Parathyroid adenoma (tissue), 2 donors: ENCODE measurements around the gene MEX3A.
"Not testable (repeated sequence)": the region's sequence is repeated elsewhere in the genome, so short reads cannot be mapped to it uniquely, and the experiment has no call there.

Experiments used
- H2AFZ ChIP-seq: fragments of 300-600 bp; sonication (generic); one replicate; pipeline ENCODE4 v1.7.0; 2017; ENCODE audit warnings: antibody characterized with exemption, mild to moderate bottlenecking
- H3K27ac ChIP-seq: fragments of 300-600 bp; sonication (generic); one replicate; pipeline ENCODE4 v1.7.0; 2017
- H3K27me3 ChIP-seq: fragments of 300-600 bp; sonication (generic); one replicate; pipeline ENCODE4 v1.7.0; 2017; ENCODE audit warnings: low read length; ENCODE audit not compliant: control insufficient read depth, insufficient read depth
- H3K36me3 ChIP-seq: fragments of 300-600 bp; sonication (generic); one replicate; pipeline ENCODE4 v1.7.0; 2017; ENCODE audit warnings: low read length; ENCODE audit not compliant: control insufficient read depth, insufficient read depth
- H3K4me1 ChIP-seq: fragments of 300-600 bp; sonication (generic); one replicate; pipeline ENCODE4 v1.7.0; 2017; ENCODE audit warnings: control low read depth
- H3K4me2 ChIP-seq: fragments of 300-600 bp; sonication (generic); one replicate; pipeline ENCODE4 v1.7.0; 2017; ENCODE audit warnings: low read length
- H3K4me3 ChIP-seq: fragments of 300-600 bp; sonication (generic); one replicate; pipeline ENCODE4 v1.7.0; 2017; ENCODE audit warnings: low read depth, low read length
- H3K79me2 ChIP-seq: fragments of 300-600 bp; sonication (generic); one replicate; pipeline ENCODE4 v1.7.0; 2017; ENCODE audit warnings: control low read depth
- H3K9ac ChIP-seq: fragments of 300-600 bp; sonication (generic); one replicate; pipeline ENCODE4 v1.7.0; 2017; ENCODE audit warnings: mild to moderate bottlenecking
- H3K9me3 ChIP-seq: fragments of 300-600 bp; sonication (generic); one replicate; pipeline ENCODE4 v1.7.0; 2017; ENCODE audit warnings: low read length; ENCODE audit not compliant: control insufficient read depth
- TF ChIP-seq, protein P1 (sequence below): fragments of 300-600 bp; sonication (generic); IDR thresholded peaks from one replicate; pipeline ENCODE4 v1.7.0; 2017; ENCODE audit warnings: antibody characterized with exemption, mild to moderate bottlenecking
- donor health status: primary hyperparathyroidism.

MEX3A gene

DNA sequence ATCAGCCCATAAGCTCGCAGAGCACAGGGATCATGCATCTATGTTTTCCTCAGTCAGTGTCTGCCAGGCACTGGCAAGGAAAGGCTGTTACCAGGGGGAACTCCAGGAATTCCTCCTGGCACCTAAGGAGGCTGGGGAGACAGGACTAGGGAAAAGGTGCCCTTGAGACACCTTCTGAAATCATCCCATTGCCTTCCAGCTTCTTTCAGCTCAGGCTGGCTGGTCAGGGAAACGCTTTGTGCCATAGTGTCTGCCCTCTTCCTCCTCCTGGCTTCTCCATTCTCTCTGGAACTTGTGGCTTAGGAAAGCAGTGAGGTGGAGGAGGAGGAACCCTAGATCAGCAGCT lies 46.0 kb upstream of the MEX3A start:
- Histone ChIP-seq H3K9ac (no peak overlapping the region), H3K36me3 (no peaks in the 10 kb centered on the region), H3K27ac (peak overlapping the region; percentile 80), H3K4me2 (peak overlapping the region; percentile 26), H3K9me3 (no peaks in the 10 kb centered on the region), H3K27me3 (no peaks in the 10 kb centered on the region), H3K79me2 (peaks cover 12% of the 10 kb centered on the region), H3K4me3 (no peak overlapping the region), H2AFZ (no peak overlapping the region), H3K4me1 (peaks cover 7% of the 10 kb centered on the region)
- TF ChIP-seq, protein P1, sequence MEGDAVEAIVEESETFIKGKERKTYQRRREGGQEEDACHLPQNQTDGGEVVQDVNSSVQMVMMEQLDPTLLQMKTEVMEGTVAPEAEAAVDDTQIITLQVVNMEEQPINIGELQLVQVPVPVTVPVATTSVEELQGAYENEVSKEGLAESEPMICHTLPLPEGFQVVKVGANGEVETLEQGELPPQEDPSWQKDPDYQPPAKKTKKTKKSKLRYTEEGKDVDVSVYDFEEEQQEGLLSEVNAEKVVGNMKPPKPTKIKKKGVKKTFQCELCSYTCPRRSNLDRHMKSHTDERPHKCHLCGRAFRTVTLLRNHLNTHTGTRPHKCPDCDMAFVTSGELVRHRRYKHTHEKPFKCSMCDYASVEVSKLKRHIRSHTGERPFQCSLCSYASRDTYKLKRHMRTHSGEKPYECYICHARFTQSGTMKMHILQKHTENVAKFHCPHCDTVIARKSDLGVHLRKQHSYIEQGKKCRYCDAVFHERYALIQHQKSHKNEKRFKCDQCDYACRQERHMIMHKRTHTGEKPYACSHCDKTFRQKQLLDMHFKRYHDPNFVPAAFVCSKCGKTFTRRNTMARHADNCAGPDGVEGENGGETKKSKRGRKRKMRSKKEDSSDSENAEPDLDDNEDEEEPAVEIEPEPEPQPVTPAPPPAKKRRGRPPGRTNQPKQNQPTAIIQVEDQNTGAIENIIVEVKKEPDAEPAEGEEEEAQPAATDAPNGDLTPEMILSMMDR: no peak

DNA sequence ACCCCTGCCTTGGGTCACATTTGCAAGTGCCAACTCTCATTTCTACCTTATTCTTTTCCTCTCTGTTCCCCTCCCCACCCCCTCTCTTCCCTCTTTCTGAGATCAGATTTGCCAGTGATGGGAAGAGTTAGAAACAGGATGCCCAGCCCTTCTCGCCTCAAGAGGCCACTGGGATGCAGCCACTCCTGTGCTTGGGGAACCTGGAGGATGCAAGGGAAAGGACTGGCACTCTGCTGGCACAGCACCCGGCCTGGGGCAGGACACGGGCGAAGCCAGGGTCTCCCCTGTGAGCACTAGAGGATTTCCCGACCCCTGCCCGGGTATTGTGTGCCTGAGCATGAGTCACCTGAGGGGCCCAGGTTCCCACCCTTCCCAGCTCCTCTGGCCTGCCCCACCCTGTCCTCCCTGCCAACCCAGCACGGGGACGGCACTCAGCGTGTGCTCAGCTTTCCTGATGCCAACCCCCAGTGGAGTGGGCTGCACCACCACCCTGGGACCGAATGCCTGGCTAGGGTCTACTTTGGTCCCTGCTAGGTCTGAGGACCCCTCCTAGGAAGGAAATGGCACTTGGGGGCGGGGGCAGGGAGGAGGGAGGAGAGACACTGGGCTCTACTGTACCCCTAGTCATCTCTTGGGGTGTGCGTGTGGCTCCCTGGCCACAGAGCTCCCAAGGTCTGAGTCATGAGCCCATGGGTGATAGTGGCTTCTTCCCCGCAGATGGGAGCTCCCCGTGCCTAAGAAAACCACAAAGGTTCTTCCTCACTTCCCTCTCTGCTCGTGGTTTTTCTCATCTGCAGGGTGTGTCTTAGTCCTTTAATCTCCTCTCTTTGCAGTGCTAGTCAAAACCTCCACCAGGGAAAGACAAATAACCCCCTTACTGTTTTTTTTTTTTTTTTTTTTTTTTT lies 44.6 kb upstream of the MEX3A start:
- no peak overlapping the region for H3K4me3 ChIP-seq
- no peak overlapping the region for H3K9ac ChIP-seq
- peaks cover 13% of the 10 kb centered on the region for H3K79me2 ChIP-seq
- H3K36me3 ChIP-seq: no peaks in the 10 kb centered on the region
- H3K27me3 ChIP-seq: no peaks in the 10 kb centered on the region
- peaks cover 16% of the 10 kb centered on the region for H3K4me1 ChIP-seq
- TF ChIP-seq, protein P1: no peak
- H3K27ac ChIP-seq: peak overlapping the region; percentile 75
- H3K4me2 ChIP-seq: peak overlapping the region; percentile 57
- no peaks in the 10 kb centered on the region for H3K9me3 ChIP-seq
- no peak overlapping the region for H2AFZ ChIP-seq

DNA sequence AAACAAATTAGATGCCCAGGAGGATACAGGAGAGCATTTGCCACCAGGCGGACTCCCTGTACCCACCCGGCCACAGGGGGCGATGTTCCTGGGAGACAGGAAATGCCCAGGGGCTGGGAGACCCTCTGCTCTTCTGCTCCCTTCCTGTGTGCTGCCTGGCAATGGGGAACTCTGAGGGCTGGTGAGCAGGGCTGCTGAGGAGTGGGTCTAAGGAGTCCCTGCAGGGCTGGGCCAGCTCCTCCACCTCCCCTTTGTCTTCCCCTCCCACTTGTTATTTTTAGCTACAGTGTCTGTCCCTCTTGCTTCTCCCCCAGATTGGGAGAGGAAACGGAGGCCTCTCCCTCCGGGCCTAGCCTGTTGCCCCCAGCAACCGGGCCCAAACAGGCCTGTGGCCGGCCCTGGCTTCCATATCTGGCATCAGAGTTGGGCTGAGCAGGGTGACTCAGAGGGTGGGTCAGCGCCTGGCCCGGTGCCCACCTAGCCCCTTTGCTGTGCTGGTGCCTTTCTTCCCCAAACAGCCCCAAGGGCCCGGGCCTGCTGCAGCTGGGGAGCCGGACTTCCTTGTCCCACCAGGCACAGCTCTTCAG lies 43.9 kb upstream of the MEX3A start:
- Histone ChIP-seq H3K4me1 (peaks cover 16% of the 10 kb centered on the region), H3K4me3 (no peak overlapping the region), H3K27me3 (no peaks in the 10 kb centered on the region), H2AFZ (no peak overlapping the region), H3K79me2 (peaks cover 16% of the 10 kb centered on the region), H3K36me3 (no peaks in the 10 kb centered on the region), H3K4me2 (peak overlapping the region; percentile 57), H3K9me3 (no peaks in the 10 kb centered on the region), H3K9ac (no peak overlapping the region), H3K27ac (peak overlapping the region; percentile 75)
- TF ChIP-seq, protein P1: no peak

DNA sequence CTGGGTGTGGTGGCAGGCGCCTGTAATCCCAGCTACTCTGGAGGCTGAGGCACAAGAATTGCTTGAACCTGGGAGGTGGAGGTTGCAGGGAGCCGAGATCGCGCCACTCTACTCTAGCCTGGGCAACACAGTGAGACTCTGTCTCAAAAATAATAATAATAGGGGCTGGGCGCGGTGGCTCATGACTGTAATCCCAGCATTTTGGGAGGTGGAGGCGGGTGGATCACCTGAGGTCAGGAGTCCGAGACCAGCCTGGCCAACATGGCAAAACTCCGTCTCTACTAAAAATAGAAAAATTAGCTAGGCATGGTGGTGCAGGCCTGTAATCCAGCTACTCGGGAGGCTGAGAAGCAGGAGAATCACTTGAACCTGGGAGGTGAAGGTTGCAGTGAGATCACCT lies 43.3 kb upstream of the MEX3A start:
- Histone ChIP-seq H3K79me2 (peaks cover 18% of the 10 kb centered on the region), H3K4me1 (peaks cover 16% of the 10 kb centered on the region), H3K27ac (peak overlapping the region; percentile 86)
- not testable (repeated sequence) for H3K9ac ChIP-seq, H3K27me3 ChIP-seq, H3K4me3 ChIP-seq, H3K36me3 ChIP-seq, H2AFZ ChIP-seq, H3K9me3 ChIP-seq, H3K4me2 ChIP-seq

DNA sequence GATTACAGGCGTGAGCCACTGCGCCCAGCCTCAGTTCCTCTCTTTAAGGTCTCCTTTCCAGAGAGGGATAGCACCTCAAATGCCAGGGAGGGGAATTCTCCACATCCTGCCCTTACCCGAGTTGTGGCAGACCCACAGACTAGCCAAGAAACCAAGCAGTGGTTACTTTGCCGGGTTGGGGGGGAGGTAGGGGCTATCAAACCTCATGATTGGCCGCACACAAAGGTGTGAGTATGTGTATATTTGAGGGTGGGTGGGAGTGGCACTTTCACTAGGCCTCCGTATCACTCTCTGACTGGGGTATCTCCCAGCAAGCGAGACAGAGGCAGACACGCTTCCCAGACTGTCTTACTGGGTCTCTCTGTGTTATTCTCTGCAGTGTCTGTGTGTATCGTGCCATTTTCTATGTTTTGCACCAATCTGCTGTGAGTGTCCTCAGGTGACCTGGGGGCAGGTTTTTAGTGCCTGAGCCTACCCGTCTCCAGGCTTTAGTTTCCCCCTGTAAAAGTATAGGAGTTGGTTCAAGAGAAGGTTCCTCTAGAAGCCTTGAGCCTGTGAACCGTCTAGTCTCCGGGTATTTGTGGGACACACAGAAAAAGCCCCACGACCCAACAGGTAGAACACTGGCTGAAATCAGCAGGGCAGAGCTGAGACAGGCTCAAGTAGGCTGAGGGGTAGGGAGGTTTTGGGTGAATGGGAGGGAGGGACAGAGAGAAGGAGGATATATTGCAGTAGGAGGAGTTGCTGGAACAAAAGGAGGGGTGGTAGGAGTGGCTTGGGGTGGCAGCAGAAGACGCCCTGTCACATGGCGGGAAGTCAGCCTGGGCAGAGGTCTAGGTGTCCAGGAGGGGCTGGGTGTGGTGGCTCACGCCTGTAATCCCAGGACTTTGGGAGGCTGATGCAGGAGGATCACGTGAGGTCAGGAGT lies 42.6 kb upstream of the MEX3A start:
- no peaks in the 10 kb centered on the region for H3K27me3 ChIP-seq
- H3K4me3 ChIP-seq: no peak overlapping the region
- no peak overlapping the region for H3K9ac ChIP-seq
- H3K36me3 ChIP-seq: no peaks in the 10 kb centered on the region
- peaks cover 16% of the 10 kb centered on the region for H3K4me1 ChIP-seq
- H3K79me2 ChIP-seq: peaks cover 23% of the 10 kb centered on the region
- H3K9me3 ChIP-seq: no peaks in the 10 kb centered on the region
- no peak overlapping the region for H3K4me2 ChIP-seq
- TF ChIP-seq, protein P1: no peak
- no peak overlapping the region for H2AFZ ChIP-seq
- H3K27ac ChIP-seq: peak overlapping the region; percentile 86
